SK-N-SH treated with all-trans-retinoic acid at 6 μM for 48 hours (cell line): ENCODE measurements around the gene MXRA7.

ENCODE experiments used
- ATAC-seq: fragments of 200-7000 bp; cut with Tn5 transposase; 3 replicates; pipeline ENCODE4 v1.9.1; 2020; ENCODE audit warnings: mild to moderate bottlenecking, moderate library complexity
- BACH2 ChIP-seq: fragments of 250-450 bp; sonication (Bioruptor Pico); IDR thresholded peaks from 2 replicates; pipeline ENCODE4 v1.9.0; 2021; ENCODE audit warnings: mild to moderate bottlenecking, borderline replicate concordance
- CSDC2 ChIP-seq: fragments of 250-450 bp; sonication (Bioruptor Pico); IDR thresholded peaks from 2 replicates; pipeline ENCODE4 v1.5.0; 2020; ENCODE audit warnings: mild to moderate bottlenecking, moderate library complexity
- ESRRG ChIP-seq: fragments of 250-450 bp; sonication (Bioruptor Pico); IDR thresholded peaks from 2 replicates; pipeline ENCODE4 v1.6.1; 2021; ENCODE audit warnings: mild to moderate bottlenecking
- ISL1 ChIP-seq: fragments of 250-450 bp; sonication (Bioruptor Pico); IDR thresholded peaks from 2 replicates; pipeline ENCODE4 v2.1.2; 2022; ENCODE audit warnings: mild to moderate bottlenecking, moderate library complexity
- OSR1 ChIP-seq: fragments of 250-450 bp; sonication (Bioruptor Pico); IDR thresholded peaks from 2 replicates; pipeline ENCODE4 v1.8.0; 2022; ENCODE audit warnings: moderate library complexity, mild to moderate bottlenecking, inconsistent platforms
- PPARA ChIP-seq: fragments of 250-450 bp; sonication (Bioruptor Pico); IDR thresholded peaks from 2 replicates; pipeline ENCODE4 v1.5.0; 2020; ENCODE audit warnings: mild to moderate bottlenecking, borderline replicate concordance
- RARB ChIP-seq: fragments of 250-450 bp; sonication (Bioruptor Pico); IDR thresholded peaks from 2 replicates; pipeline ENCODE4 v1.8.0; 2021; ENCODE audit warnings: mild to moderate bottlenecking, moderate library complexity
- SNAI2 ChIP-seq: fragments of 250-450 bp; sonication (Bioruptor Pico); IDR thresholded peaks from 2 replicates; pipeline ENCODE4 v1.5.0; 2020; ENCODE audit warnings: mild to moderate bottlenecking, moderate library complexity
- TCF4 ChIP-seq: fragments of 250-450 bp; sonication (Bioruptor Pico); IDR thresholded peaks from 2 replicates; pipeline ENCODE4 v1.8.0; 2021; ENCODE audit warnings: mild to moderate bottlenecking, moderate library complexity, borderline replicate concordance
- TOX ChIP-seq: fragments of 250-450 bp; sonication (Bioruptor Pico); IDR thresholded peaks from 2 replicates; pipeline ENCODE4 v1.8.0; 2021; ENCODE audit warnings: mild to moderate bottlenecking, moderate library complexity, borderline replicate concordance
- ZC3H10 ChIP-seq: fragments of 250-450 bp; sonication (Bioruptor Pico); IDR thresholded peaks from 2 replicates; pipeline ENCODE4 v1.5.1; 2021; ENCODE audit warnings: mild to moderate bottlenecking, moderate library complexity
- ZFP30 ChIP-seq: fragments of 450-650 bp; formaldehyde crosslinking; IDR thresholded peaks from 2 replicates; pipeline ENCODE4 v1.5.0; 2022; ENCODE audit warnings: mild to moderate bottlenecking, moderate library complexity
- ZNF565 ChIP-seq: fragments of 450-650 bp; formaldehyde crosslinking; conservative IDR thresholded peaks from 2 replicates; pipeline ENCODE4 v1.5.0; 2020; ENCODE audit warnings: low read depth, mild to moderate bottlenecking, moderate library complexity
- ZNF70 ChIP-seq: fragments of 450-650 bp; formaldehyde crosslinking; IDR thresholded peaks from 2 replicates; pipeline ENCODE4 v1.5.0; 2020; ENCODE audit warnings: mild to moderate bottlenecking, moderate library complexity
- ZNF8 ChIP-seq: fragments of 450-650 bp; formaldehyde crosslinking; IDR thresholded peaks from 2 replicates; pipeline ENCODE4 v1.5.0; 2020; ENCODE audit warnings: mild to moderate bottlenecking, moderate library complexity
- TF ChIP-seq, protein P1 (sequence below): fragments of 250-450 bp; sonication (Bioruptor Pico); IDR thresholded peaks from 2 replicates; pipeline ENCODE4 v1.5.1; 2021; ENCODE audit warnings: mild to moderate bottlenecking, moderate library complexity
- TF ChIP-seq, protein P2 (sequence below): fragments of 250-450 bp; sonication (Bioruptor Pico); IDR thresholded peaks from 2 replicates; pipeline ENCODE4 v1.8.0; 2020; ENCODE audit warnings: mild to moderate bottlenecking, moderate library complexity, borderline replicate concordance
- TF ChIP-seq, protein P3 (sequence below): fragments of 250-450 bp; sonication (Bioruptor Pico); IDR thresholded peaks from 2 replicates; pipeline ENCODE4 v1.5.1; 2020; ENCODE audit warnings: low read depth, mild to moderate bottlenecking, moderate library complexity
- TF ChIP-seq, protein P4 (sequence below): fragments of 250-450 bp; sonication (Bioruptor Pico); IDR thresholded peaks from 2 replicates; pipeline ENCODE4 v1.5.0; 2020; ENCODE audit warnings: mild to moderate bottlenecking, moderate library complexity

MXRA7 gene

DNA sequence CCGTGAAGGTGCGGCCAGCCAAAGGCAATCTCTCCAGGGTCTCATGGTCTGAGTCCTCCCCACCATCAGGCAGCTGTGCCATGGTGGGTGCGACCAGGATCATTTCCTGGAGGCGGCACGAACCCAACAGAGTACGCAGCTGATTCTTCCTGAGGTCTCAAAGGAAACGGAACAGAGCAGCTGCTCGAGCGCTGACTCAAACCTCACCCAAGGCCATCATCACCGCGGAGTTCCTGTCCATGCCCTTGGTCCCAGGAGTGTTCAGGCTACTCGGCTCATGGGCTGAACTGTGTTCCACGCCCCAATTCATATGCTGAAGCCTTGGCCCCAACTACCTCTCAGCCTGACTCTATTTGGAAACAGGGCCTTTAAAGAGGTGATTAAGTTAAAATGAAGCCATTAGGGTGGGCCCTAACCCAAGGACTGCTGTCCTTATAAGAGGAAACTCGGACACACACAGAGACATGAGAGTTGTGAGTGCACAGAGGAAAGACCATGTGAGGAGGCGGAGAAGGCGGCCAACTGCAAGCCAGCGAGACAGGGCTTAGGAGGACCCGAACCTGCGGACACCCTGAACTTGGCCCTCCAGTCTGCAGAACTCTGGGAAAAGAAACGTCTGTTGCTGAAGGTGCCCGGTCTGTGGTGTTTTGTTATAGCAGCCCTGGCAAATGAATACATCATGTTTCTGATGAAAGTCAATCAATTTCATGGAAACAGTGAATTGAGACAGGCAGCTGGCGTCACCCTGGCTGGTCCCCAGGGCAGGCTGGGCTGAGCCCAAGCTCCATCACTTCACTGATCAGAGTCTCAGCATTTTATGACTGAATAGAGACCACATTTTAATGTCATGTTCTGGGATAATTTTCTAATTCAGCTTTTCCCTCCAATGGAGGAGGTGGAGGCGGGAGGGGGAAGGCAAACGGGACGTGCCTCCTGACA lies 13.7 kb downstream of the MXRA7 start:
- no peak for ATAC-seq
- no peak for TF ChIP-seq PPARA (CRISPR knock-in tag)

DNA sequence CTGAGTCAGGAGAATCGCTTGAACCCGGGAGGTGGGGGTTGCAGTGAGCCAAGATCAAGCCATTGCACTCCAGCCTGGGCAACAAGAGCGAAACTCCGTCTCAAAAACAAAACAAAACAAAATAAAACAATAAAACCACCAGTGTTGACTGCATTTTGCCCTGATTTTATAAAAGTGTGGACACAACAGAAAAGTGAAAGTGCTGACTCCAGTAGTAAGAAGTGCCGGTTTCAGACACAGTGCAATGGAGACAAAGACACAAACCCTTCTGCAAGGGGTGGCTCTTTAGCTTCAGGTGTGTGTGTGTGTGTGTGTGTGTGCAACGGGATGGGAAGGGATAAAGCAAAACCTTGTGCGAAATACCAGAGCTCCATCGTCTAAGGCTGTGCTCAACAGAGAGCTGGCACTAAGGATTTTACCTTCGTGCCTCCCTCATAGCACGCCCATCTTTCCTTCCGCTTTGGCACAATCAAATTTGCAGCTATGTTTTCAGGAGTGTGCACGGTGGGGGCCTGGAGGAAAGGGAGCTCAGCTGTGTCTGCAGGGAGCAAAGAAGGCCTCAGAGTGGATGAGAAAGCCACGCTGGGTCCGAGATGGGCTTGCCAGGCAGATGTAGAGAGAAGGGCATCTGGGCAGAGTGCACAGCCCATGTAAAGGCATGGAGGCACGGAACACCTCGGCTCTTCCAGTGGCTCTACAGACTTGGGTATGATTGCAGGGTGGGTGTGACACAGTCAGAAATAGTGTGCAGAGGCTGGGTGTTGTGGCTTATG lies 15.5 kb downstream of the MXRA7 start:
- ATAC-seq = no peak
- no peak for TF ChIP-seq BACH2
- TF ChIP-seq RARB = no peak
- no peak for TF ChIP-seq ZNF8 (CRISPR knock-in tag)
- TF ChIP-seq TOX (CRISPR knock-in tag) = no peak
- no peak for TF ChIP-seq ZFP30
- TF ChIP-seq, protein P1, sequence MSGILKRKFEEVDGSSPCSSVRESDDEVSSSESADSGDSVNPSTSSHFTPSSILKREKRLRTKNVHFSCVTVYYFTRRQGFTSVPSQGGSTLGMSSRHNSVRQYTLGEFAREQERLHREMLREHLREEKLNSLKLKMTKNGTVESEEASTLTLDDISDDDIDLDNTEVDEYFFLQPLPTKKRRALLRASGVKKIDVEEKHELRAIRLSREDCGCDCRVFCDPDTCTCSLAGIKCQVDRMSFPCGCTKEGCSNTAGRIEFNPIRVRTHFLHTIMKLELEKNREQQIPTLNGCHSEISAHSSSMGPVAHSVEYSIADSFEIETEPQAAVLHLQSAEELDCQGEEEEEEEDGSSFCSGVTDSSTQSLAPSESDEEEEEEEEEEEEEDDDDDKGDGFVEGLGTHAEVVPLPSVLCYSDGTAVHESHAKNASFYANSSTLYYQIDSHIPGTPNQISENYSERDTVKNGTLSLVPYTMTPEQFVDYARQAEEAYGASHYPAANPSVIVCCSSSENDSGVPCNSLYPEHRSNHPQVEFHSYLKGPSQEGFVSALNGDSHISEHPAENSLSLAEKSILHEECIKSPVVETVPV (CRISPR knock-in tag) = no peak
- no peak for TF ChIP-seq SNAI2 (CRISPR knock-in tag)
- no peak for TF ChIP-seq OSR1 (CRISPR knock-in tag)
- TF ChIP-seq ZNF70 (CRISPR knock-in tag) = no peak
- TF ChIP-seq ESRRG (CRISPR knock-in tag) = no peak
- TF ChIP-seq ZC3H10 (CRISPR knock-in tag) = no peak
- TF ChIP-seq ISL1 (CRISPR knock-in tag) = no peak
- TF ChIP-seq, protein P2, sequence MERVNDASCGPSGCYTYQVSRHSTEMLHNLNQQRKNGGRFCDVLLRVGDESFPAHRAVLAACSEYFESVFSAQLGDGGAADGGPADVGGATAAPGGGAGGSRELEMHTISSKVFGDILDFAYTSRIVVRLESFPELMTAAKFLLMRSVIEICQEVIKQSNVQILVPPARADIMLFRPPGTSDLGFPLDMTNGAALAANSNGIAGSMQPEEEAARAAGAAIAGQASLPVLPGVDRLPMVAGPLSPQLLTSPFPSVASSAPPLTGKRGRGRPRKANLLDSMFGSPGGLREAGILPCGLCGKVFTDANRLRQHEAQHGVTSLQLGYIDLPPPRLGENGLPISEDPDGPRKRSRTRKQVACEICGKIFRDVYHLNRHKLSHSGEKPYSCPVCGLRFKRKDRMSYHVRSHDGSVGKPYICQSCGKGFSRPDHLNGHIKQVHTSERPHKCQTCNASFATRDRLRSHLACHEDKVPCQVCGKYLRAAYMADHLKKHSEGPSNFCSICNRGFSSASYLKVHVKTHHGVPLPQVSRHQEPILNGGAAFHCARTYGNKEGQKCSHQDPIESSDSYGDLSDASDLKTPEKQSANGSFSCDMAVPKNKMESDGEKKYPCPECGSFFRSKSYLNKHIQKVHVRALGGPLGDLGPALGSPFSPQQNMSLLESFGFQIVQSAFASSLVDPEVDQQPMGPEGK (CRISPR knock-in tag) = no peak
- no peak for TF ChIP-seq TCF4

DNA sequence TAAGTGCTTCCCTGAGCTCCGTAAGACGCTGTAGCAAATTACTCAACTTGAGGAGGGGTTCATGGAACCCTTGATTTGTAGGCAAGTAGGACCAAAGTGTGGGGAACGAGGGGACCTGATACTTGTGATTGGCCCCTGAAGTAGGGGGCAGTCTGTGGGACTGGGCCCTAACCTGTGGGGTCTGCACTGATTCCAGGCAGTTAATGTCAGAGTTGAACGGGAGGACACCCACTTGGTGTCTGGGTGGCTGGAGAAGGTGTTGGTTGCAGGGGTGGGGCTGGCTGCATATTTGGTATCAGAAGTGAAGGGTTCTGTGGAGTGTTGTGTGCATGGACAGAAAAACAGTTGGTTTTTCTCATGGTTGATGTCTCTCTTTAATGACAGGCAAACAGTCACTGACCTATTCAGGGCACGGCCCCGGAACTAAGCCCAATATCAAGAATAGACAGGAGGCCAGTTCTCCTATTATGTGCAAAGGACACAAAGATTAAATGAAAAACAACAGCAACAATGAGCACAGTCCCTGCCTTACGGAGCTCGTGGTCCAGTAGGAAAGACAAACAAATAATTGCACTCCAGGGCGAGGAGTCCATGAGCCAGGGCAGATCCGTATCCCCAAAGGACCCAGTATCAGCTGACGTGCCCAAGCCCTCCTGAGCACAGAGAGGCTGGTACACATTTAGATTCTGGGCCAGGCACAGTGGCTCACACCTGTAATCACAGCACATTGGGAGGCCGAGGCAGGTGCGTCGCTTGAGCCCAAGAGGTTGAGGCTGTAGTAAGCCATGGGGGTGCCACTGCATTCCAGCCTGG lies 19.2 kb downstream of the MXRA7 start:
- ATAC-seq = no peak
- TF ChIP-seq TCF4 (no peak), ISL1 (CRISPR knock-in tag) (no peak), ESRRG (CRISPR knock-in tag) (no peak), ZC3H10 (CRISPR knock-in tag) (no peak), ZNF565 (CRISPR knock-in tag) (no peak), ZNF70 (CRISPR knock-in tag) (no peak)
- TF ChIP-seq, protein P2 (CRISPR knock-in tag) = no peak
- TF ChIP-seq, protein P3, sequence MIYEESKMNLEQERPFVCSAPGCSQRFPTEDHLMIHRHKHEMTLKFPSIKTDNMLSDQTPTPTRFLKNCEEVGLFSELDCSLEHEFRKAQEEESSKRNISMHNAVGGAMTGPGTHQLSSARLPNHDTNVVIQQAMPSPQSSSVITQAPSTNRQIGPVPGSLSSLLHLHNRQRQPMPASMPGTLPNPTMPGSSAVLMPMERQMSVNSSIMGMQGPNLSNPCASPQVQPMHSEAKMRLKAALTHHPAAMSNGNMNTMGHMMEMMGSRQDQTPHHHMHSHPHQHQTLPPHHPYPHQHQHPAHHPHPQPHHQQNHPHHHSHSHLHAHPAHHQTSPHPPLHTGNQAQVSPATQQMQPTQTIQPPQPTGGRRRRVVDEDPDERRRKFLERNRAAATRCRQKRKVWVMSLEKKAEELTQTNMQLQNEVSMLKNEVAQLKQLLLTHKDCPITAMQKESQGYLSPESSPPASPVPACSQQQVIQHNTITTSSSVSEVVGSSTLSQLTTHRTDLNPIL (CRISPR knock-in tag) = no peak

DNA sequence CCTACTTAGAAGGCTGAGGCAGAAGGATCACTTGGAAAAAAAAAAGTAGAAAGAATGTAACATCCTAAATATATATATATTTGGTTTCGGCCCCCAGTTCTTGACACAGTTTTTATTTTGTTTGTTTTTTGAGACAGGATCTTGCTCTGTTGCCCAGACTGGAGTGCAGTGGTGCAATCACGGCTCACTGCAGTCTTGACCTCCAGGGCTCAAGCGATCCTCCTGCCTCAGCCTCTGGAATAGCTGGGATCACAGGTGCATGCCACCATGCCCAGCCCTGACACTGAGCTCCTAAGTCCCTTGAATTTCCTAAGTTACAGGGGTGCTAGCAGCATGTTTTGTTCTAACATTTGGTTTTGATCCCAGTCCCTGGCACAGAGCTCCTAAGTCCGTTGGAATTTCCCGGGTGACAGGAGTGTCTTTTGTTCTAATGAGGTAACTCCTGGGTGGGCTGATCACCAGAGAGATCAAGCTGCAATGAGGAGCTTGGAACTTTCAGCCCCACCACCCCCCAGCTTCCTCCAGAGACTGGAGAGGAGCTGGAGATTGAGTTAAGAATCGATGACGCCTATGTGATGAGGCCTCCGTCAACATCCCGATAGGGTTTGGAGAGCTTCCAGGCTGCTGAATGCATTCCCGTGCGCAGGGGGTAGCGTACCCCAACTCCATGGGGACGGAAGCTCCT lies 20.0 kb downstream of the MXRA7 start:
- ATAC-seq = no peak
- no peak for TF ChIP-seq CSDC2 (CRISPR knock-in tag)
- no peak for TF ChIP-seq ZFP30
- TF ChIP-seq, protein P4, sequence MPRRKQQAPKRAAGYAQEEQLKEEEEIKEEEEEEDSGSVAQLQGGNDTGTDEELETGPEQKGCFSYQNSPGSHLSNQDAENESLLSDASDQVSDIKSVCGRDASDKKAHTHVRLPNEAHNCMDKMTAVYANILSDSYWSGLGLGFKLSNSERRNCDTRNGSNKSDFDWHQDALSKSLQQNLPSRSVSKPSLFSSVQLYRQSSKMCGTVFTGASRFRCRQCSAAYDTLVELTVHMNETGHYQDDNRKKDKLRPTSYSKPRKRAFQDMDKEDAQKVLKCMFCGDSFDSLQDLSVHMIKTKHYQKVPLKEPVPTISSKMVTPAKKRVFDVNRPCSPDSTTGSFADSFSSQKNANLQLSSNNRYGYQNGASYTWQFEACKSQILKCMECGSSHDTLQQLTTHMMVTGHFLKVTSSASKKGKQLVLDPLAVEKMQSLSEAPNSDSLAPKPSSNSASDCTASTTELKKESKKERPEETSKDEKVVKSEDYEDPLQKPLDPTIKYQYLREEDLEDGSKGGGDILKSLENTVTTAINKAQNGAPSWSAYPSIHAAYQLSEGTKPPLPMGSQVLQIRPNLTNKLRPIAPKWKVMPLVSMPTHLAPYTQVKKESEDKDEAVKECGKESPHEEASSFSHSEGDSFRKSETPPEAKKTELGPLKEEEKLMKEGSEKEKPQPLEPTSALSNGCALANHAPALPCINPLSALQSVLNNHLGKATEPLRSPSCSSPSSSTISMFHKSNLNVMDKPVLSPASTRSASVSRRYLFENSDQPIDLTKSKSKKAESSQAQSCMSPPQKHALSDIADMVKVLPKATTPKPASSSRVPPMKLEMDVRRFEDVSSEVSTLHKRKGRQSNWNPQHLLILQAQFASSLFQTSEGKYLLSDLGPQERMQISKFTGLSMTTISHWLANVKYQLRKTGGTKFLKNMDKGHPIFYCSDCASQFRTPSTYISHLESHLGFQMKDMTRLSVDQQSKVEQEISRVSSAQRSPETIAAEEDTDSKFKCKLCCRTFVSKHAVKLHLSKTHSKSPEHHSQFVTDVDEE (CRISPR knock-in tag) = no peak
- TF ChIP-seq PPARA (CRISPR knock-in tag) = no peak
- TF ChIP-seq ZNF8 (CRISPR knock-in tag) = no peak
- no peak for TF ChIP-seq ESRRG (CRISPR knock-in tag)
- TF ChIP-seq, protein P1 (CRISPR knock-in tag) = no peak
- no peak for TF ChIP-seq BACH2
